Measurements from ENCODE around the gene KCNJ13.
"Not testable (repeated sequence)": the region's sequence is repeated elsewhere in the genome, so short reads cannot be mapped to it uniquely, and the experiment has no call there.

The KCNJ13 gene

DNA sequence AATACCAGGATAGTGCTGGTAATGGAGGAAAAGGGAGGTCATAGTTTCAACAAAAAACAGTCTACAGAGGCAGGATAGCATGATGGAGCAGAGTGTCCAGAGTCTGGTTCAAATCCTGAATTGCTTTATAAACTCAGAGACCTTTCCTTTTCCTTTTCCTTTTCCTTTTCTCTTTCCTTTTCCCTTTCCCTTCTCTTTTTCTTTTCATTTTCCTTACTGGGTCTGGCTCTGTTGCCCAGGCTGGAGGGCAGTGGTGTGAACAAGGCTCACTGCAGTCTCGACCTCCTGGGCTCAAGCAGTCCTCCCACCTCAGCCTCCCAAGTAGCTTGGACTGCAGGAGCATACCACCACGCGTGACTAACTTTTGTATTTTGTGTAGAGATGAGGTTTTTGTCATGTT lies 47.6 kb downstream of the KCNJ13 start:
- no peaks in the 10 kb centered on the region for H3K4me1 ChIP-seq
- H2AFZ ChIP-seq, result no peak overlapping the region
- TF ChIP-seq, protein P1, sequence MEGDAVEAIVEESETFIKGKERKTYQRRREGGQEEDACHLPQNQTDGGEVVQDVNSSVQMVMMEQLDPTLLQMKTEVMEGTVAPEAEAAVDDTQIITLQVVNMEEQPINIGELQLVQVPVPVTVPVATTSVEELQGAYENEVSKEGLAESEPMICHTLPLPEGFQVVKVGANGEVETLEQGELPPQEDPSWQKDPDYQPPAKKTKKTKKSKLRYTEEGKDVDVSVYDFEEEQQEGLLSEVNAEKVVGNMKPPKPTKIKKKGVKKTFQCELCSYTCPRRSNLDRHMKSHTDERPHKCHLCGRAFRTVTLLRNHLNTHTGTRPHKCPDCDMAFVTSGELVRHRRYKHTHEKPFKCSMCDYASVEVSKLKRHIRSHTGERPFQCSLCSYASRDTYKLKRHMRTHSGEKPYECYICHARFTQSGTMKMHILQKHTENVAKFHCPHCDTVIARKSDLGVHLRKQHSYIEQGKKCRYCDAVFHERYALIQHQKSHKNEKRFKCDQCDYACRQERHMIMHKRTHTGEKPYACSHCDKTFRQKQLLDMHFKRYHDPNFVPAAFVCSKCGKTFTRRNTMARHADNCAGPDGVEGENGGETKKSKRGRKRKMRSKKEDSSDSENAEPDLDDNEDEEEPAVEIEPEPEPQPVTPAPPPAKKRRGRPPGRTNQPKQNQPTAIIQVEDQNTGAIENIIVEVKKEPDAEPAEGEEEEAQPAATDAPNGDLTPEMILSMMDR (IDR thresholded peaks at IDR 0.05), result no peak
- peaks cover 26% of the 10 kb centered on the region for H3K79me2 ChIP-seq
- no peak overlapping the region for H3K9ac ChIP-seq
- no peak overlapping the region for H3K27ac ChIP-seq
- no peak overlapping the region for H3K4me3 ChIP-seq (ENCODE audit: low read depth, low read length)
- no peaks in the 10 kb centered on the region for H3K9me3 ChIP-seq (ENCODE audit: control insufficient read depth, low read length)
- no peak overlapping the region for H3K4me2 ChIP-seq (ENCODE audit: low read length)
- H3K36me3 ChIP-seq (ENCODE audit: control insufficient read depth, insufficient read depth, low read length), result no peaks in the 10 kb centered on the region
- no peaks in the 10 kb centered on the region for H3K27me3 ChIP-seq (ENCODE audit: control insufficient read depth, insufficient read depth, low read length)

DNA sequence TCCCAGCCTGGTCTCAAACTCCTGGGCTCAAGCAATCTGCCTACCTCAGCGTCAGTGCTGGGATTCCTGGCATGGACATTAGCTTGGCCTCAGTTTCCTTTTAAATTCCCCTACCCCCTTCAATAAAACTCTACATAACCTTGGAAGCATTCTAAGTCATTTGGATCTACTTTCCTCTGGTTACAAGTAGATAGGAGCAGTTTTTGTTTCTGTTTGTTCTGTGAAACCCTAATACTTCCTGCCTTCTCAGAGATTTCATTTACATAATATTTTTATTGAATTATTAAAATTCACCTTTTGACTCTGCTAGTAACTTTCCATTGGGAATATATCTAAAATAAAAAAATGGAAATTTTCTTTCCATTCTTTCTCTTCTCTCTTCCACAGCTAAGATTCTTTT lies 53.3 kb downstream of the KCNJ13 start:
- H3K79me2 ChIP-seq, result peaks cover 65% of the 10 kb centered on the region
- H3K27ac ChIP-seq, result no peak overlapping the region
- no peaks in the 10 kb centered on the region for H3K36me3 ChIP-seq (ENCODE audit: control insufficient read depth, insufficient read depth, low read length)
- no peak overlapping the region for H3K4me3 ChIP-seq (ENCODE audit: low read depth, low read length)
- peaks cover 3% of the 10 kb centered on the region for H3K4me1 ChIP-seq
- no peak overlapping the region for H3K4me2 ChIP-seq (ENCODE audit: low read length)
- no peaks in the 10 kb centered on the region for H3K9me3 ChIP-seq (ENCODE audit: control insufficient read depth, low read length)
- no peaks in the 10 kb centered on the region for H3K27me3 ChIP-seq (ENCODE audit: control insufficient read depth, insufficient read depth, low read length)
- H2AFZ ChIP-seq, result no peak overlapping the region
- TF ChIP-seq, protein P1 (IDR thresholded peaks at IDR 0.05), result no peak
- no peak overlapping the region for H3K9ac ChIP-seq

DNA sequence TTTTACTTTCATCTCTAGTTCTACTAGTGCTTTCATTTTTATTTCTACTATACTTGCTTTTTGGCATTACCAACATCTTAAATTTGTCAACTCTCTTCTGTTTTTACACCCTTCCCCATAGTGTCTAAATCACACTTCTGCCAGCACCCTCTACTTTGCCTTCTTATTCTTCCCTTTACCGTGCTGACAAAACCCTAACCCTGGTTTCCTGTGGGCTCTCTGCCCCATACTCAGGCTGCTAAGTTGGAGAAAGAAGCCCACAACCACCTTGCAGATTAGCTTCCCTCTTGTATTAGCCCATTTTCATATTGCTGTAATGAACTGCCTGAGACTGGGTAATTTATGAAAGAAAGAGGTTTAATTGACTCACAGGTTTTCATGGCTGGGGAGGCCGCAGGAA lies 54.5 kb downstream of the KCNJ13 start:
- peaks cover 9% of the 10 kb centered on the region for H3K4me1 ChIP-seq
- H3K9me3 ChIP-seq (ENCODE audit: control insufficient read depth, low read length), result no peaks in the 10 kb centered on the region
- TF ChIP-seq, protein P1 (IDR thresholded peaks at IDR 0.05), result no peak
- H2AFZ ChIP-seq, result no peak overlapping the region
- peaks cover 67% of the 10 kb centered on the region for H3K79me2 ChIP-seq
- no peak overlapping the region for H3K9ac ChIP-seq
- H3K4me3 ChIP-seq (ENCODE audit: low read depth, low read length), result no peak overlapping the region
- no peak overlapping the region for H3K4me2 ChIP-seq (ENCODE audit: low read length)
- H3K27ac ChIP-seq, result no peak overlapping the region
- H3K27me3 ChIP-seq (ENCODE audit: control insufficient read depth, insufficient read depth, low read length), result no peaks in the 10 kb centered on the region
- no peaks in the 10 kb centered on the region for H3K36me3 ChIP-seq (ENCODE audit: control insufficient read depth, insufficient read depth, low read length)

DNA sequence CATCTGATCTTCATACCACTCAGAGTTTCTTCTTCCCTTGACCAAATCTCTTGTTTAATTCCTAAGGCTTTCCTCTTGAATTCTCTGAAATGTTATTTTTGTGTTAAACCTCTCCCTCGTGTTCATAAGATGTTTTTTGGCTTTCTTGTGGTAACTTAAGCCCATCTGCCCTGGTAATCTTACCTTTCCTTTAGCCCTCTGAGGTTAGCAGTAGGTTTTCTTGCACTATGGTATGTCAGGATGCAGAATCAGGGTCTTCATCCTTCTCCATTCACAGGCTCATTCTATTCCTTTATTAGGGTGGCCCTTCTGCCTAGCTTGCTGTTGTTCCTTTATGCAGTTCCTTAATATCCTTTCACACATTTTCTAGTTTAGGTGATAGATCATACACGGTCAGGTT lies 55.1 kb downstream of the KCNJ13 start:
- Histone ChIP-seq H3K4me1 (peaks cover 9% of the 10 kb centered on the region), H3K9me3 (ENCODE audit: control insufficient read depth, low read length) (no peaks in the 10 kb centered on the region), H3K27ac (no peak overlapping the region), H3K36me3 (ENCODE audit: control insufficient read depth, insufficient read depth, low read length) (no peaks in the 10 kb centered on the region), H3K79me2 (peaks cover 70% of the 10 kb centered on the region), H2AFZ (no peak overlapping the region), H3K27me3 (ENCODE audit: control insufficient read depth, insufficient read depth, low read length) (no peaks in the 10 kb centered on the region), H3K4me2 (ENCODE audit: low read length) (no peak overlapping the region), H3K4me3 (ENCODE audit: low read depth, low read length) (no peak overlapping the region), H3K9ac (no peak overlapping the region)
- TF ChIP-seq, protein P1 (IDR thresholded peaks at IDR 0.05), result no peak

DNA sequence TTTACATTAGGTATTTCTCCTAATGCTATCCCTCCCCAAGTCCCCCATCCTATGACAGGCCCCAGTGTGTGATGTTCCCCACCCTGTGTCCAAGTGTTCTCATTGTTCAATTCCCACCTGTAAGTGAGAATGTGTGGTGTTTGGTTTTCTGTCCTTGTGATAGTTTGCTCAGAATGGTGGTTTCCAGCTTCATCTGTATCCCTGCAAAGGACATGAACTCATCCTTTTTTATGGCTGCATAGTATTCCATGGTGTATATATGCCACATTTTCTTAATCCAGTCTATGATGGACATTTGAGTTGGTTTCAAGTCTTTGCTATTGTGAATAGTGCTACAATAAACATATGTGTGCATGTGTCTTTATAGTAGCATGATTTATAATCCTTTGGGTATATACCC lies 56.3 kb downstream of the KCNJ13 start:
- H3K9ac ChIP-seq; H2AFZ ChIP-seq; H3K4me2 ChIP-seq (ENCODE audit: low read length); H3K4me3 ChIP-seq (ENCODE audit: low read depth, low read length); H3K27ac ChIP-seq; H3K36me3 ChIP-seq (ENCODE audit: control insufficient read depth, insufficient read depth, low read length); H3K9me3 ChIP-seq (ENCODE audit: control insufficient read depth, low read length); H3K27me3 ChIP-seq (ENCODE audit: control insufficient read depth, insufficient read depth, low read length): not testable (repeated sequence)
- Histone ChIP-seq H3K4me1 (peaks cover 13% of the 10 kb centered on the region), H3K79me2 (peaks cover 65% of the 10 kb centered on the region)

All from parathyroid adenoma (tissue), 2 donors.